NCI-H1930 (cell line): Measurements from ENCODE around the gene ANKRD2.
"Not testable (repeated sequence)": the region's sequence is repeated elsewhere in the genome, so short reads cannot be mapped to it uniquely, and the experiment has no call there.

ENCODE experiments used
- DNase-seq, 2 experiments: peaks; one replicate each; lab custom pipeline; 2025; lab: John Stamatoyannopoulos, UW

The ANKRD2 gene, protein sequence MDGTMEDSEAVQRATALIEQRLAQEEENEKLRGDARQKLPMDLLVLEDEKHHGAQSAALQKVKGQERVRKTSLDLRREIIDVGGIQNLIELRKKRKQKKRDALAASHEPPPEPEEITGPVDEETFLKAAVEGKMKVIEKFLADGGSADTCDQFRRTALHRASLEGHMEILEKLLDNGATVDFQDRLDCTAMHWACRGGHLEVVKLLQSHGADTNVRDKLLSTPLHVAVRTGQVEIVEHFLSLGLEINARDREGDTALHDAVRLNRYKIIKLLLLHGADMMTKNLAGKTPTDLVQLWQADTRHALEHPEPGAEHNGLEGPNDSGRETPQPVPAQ

DNA sequence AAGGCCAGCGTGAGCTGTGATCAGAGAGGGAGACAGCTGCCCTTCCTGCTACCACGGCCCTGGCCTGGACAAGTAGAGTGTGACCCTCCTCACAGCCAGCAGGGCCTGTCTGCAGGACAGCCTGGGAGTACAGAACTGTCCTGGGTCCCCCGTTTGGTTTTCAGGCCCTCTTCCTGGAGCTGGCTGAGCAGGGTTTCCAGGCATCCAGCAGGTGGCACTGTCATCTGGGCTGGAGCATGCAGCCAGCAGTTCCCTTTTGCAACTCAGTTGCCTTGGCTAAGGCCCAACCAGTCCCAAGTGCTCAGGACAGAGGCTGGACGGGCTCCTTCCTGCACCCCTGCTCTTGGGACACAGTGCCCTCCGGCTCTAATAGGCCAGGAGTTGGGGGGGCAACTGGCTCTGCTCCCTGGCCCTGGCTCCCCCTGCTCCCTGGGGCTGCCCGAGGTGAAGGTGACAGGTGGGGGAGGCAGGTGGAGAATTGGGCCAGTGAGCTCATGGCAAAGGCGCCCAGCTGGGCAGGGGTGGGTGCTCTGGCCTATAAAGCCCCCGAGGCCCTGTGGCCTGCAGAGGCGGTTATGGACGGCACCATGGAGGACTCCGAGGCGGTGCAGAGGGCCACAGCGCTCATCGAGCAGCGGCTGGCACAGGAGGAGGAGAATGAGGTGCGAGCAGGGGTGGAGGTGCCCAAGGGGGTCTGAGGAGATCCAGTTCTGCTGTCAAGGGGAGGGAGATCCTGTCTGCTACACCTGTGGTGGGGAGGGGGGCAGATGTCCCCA is at the start of gene ANKRD2:
TSS of gene ANKRD2 (plus strand) at position 566 of the 776 bp plus-strand sequence. CDS start at position 576, 10 bp downstream.
- DNase-seq, result peak in 1 of 2 experiments; percentile 27

DNA sequence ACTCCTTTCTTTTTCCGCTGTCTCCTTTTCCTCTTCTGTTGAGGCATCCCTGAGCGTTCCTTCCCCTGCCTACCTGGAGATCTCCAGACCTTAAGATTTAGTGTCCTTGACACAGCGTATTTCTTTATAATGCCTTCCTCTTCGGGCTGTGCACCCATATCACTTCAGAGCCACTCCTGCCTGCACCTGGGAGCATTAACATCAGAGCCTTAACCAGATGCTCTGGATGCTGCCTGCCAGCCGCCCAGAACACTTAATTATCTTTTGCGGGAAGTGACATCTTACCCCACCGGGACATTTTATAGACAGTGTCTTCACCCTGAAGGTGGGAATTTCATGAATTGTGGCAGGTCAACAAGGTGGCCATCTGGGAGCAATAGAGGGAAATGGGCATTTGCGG is 49.6 kb upstream of the ANKRD2 start:
- no peak for DNase-seq

DNA sequence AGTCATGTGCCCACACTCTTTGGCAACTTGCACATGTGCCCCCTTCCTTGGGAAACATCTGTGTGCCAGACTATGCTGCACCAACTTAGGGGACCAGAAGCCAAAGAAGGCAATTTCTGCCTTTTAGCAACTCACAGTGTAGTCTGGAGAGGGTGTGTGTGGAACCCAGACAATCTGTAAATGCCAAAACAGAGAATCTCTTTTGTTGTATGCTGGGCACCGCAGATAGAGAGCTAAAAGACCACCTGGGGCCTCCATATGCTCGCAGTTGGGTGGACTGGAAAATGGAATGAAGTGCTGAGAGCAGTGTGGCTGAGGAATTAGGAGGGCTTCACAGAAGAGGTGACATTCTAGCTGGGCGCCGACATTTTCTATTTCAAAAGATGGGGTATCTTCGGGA is 47.5 kb upstream of the ANKRD2 start:
- no peak for DNase-seq

DNA sequence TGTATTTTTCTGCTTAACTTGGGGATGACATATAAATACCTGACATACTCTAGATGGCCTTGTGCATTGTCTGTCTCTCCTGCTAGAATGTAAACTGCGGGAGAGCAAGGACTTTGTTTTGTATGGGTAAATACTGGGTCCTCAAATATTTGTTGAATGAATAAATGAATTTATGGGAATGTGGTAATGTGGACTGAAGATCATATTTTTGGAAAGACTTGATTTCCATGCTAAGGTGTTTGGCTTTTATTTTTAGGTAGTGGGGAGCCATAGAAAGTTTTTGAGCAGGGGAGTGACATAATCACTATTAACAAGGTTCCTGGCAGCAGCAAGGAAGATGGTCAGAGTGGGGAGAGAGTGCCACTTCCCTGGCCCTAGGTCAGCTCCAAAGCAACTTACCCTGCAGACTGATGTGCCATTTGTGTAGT is 46.9 kb upstream of the ANKRD2 start:
- DNase-seq, result no peak

DNA sequence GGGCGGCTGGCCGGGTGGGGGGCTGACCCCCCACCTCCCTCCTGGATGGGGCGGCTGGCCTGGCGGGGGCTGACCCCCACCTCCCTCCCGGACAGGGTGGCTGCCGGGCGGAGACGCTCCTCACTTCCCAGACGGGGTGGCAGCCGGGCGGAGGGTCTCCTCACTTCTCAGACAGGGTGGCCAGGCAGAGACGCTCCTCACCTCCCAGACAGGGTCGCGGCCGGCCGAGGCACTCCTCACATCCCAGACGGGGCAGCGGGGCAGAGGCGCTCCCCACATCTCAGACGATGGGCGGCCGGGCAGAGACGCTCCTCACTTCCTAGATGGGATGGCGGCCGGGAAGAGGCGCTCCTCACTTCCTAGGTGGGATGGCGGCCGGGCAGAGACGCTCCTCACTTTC is 43.7 kb upstream of the ANKRD2 start:
- not testable (repeated sequence) for DNase-seq

DNA sequence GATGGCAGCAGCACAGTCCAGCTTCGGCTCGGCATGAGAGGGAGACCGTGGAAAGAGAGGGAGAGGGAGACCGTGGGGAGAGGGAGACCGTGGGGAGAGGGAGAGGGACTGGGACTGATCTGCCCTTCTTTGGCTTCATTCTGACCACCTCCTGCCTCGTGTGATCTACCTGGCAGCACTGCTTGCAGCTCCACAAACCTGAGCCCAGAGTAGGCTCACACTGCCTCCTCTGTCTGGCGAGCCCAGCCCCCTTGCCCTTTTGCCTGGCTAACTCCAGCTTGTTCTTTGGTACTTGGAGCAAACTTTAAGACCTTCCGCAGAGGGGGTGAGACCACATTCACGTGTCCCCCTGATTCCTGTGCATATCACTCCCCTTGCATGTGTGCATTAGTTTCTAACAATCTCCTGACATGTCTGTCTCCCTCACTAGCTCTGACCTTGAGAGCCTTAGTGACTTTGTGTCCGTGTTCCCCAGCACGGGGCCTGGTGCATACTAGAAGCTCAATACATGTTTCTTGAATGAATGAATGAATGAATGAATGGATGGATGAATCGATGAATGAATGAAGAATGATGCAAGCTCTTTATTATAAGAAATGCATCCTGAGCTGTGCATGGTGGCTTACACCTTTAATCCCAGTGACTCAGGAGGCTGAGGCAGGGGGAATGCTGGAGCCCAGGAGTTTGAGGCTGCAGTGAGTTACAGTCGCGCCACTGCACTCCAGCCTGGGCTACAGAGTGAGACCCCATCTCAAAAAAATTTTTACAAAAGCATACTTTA is 42.7 kb upstream of the ANKRD2 start:
- DNase-seq, result no peak

DNA sequence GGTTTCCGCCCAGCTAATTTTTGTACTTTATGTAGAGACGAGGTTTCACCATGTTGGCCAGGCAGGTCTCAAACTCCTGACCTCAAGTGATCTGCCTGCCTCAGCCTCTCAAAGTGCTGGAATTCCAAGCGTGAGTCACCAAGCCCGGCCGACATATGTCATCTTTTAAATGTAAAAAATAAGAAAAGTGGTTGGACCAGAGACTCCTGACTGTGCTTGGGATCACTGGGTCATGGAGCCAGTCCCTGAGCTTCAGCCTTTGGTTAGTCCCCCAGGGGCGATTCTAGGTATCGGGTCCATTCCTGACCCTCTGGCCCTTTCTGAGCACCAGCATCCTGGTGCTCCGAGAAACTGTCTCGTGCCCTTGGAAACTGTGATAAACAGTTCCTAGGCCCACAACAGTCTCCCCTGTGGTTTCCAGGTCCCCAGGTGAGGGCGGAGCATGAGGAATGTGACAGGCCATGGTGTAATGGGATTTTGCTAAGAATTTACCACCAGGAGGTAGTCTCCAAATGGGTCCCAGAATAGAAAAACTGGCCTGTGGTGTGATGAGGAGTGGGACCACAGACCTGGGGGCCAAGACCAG is 41.1 kb upstream of the ANKRD2 start:
- no peak for DNase-seq

DNA sequence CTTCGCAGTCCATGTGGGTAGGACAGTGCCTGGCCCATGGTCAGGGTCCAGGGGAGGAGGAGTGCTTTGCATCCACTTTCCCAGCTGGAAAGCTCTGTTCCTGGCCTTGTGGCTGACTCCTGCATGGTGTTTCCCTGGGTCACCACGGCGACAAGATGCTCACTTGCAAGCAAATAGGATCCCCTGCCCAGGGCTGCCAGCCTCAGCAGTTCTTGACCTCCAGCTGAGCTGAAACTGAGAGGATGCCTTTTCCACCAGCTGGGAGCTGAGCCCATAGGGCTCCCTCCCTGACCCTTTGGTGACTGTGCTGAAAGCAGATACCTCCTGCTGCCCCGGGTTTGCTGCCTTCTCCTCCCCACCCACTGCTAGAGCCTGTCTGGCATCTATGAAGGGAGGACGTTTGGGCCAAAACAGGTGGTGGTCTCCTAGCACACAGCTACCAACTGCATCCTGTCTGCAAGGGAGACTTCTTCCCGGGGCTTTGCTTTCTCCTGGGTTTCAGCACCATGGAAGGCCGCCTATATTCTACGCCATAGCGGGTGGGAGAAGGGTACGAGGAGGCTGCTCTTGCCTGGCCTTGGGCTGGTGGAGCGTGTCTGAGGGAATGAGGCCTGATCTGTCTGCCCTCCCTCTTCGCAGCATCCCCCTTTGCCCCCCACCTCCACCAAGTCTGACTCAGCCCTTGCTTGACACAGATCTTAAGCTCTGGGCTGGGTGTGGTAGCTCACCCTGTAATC is 39.5 kb upstream of the ANKRD2 start:
- no peak for DNase-seq

DNA sequence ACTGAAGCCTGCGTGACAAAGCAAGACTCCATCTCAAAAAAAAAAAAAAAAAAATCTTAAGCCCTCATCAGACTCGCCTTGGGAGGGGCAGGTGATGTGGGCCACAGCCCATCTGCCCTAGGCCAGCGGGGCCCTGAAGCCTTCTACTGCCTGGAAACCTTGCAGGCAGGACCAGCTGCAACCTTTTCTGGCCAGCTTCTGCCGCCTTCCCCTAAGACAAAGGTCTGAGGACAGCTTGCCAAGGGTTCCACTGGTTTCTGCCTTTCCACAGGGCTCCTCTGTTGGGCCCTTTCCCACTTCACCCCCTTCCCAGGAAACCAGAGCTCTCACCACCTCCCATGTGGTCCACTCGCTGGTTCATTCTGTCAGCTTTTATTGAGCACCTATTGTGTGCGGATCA is 38.7 kb upstream of the ANKRD2 start:
- no peak for DNase-seq

DNA sequence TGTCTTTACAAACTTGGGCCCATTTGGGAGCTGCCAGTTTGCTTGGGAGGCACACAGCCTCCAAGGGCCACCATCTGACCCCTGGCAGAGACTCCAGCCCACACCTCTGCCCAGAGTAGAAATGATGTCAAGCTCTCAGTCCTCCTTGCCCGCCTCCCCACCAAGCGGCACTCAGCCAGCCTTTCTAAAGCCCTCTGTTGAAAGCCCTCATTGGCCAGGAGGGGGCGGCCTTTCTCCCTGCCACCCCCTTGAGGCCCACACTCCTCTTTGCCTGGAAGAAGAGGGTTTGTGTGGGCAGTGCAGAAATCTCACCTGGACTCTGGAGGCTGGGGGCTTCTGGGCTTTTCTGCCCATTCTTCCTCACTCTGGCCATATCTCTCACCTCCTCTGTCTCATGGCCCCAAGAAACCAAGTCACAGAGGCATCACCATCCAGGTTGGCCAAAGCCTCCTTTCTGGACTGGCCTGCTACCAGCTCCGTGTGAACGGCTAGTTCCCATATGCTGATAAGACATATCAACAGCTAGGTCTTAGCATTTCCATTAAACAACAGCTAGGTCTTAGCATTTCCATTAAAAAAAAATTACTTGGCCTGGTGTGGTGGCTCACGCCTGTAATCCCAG is 37.7 kb upstream of the ANKRD2 start:
- DNase-seq, result no peak

DNA sequence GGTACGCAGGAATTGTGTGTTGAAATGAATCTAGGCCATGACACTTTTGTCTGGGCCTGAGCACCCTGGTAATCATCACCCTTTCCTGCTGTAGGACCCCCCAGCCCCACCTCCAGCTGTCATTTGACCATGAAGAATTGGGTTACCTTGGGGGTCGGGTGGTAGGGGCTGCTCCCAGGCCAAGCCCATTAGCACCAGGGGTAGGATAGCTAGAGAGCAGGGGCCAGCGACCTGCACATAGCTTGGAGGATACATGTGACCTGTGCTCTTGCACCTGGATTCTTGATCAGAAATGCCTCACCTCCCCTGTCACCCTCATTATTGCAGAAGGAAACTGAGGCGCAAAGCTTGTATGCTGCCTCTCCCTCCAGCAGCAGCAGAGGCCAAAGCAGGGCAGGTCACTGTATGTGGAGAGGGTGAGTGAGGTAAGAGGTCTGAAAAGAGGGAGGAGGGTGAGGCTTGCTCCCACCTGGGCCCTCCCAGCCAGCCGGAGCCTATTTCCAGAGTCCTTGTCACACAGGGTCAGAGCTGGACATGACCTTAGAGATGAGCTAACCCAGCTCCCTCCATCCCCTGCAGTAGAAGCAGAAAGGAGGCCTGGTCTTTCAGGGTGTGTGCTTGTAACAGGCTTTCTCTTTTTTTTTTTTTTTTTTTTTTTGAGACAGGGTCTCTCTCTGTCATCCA is 35.3 kb upstream of the ANKRD2 start:
- DNase-seq, result no peak

DNA sequence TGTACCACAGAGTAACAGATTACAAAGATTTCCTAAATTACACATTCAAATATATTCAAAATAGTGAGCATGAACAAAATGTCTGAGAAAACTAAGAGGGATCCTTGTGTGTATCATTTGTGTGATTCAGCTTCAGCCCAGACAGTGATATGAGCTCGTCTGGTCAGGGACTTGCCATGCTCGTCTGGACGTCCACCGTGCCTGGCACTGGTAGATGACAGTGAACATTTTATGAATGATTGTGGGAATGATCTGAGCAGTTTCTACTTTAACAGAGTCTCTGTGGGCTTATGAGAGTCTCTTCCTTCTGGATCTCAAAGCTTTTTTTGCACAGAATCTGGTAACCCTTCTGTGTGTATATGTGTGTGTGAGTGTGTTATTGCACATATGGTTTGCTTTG is 34.2 kb upstream of the ANKRD2 start:
- DNase-seq, result no peak

DNA sequence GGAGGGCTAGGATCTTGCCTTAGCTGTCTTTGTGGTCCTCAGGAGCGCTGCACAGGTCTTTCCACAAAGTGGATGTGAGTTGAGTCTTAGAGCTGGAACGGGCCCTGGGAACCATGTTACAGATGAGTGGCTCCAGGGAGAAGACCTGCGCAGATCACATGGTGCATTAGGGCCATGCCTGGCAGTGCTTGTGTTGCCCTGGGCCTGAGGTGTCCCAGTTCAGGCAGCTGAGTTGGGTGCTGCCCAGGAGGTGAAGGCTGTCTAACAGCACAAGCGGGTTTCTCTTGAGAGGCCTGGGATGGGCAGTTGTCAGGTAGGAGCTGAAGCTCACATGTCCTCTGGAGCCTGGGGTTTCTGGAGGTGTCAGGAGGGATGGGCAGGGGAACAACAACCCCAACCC is 33.7 kb upstream of the ANKRD2 start:
- no peak for DNase-seq

DNA sequence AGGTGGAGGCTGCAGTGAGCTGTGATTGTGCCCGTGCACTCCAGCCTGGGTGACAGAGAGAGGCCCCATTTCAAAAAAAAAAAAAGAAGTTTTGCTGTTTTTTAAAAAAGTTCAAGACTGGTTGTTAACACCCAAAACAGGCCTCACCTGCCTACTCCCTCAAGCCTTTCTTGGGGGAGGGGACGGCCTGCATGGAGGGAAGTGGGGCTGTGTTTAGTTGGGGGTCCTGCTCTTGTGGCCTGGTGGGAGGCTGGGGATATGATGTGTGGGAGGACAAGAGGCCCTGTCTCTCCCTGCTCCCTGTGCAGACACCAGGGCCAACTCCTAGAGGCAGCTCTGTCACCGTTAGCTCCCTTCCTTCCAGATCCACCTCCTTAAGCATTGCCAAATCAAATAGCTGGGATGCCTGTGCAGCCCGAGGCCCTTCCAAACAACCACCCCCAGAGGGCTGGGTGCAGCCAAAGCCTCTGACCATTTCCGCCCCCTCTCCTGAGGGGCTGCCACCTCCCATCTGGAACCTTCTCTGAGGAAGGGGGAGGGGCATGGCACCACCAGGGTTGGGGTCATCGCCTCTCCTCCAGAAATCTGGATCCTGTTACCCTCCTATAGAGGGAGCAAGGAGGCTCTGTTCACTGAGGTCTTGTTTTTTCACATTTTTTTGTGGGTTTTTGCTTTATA is 32.9 kb upstream of the ANKRD2 start:
- DNase-seq, result no peak

DNA sequence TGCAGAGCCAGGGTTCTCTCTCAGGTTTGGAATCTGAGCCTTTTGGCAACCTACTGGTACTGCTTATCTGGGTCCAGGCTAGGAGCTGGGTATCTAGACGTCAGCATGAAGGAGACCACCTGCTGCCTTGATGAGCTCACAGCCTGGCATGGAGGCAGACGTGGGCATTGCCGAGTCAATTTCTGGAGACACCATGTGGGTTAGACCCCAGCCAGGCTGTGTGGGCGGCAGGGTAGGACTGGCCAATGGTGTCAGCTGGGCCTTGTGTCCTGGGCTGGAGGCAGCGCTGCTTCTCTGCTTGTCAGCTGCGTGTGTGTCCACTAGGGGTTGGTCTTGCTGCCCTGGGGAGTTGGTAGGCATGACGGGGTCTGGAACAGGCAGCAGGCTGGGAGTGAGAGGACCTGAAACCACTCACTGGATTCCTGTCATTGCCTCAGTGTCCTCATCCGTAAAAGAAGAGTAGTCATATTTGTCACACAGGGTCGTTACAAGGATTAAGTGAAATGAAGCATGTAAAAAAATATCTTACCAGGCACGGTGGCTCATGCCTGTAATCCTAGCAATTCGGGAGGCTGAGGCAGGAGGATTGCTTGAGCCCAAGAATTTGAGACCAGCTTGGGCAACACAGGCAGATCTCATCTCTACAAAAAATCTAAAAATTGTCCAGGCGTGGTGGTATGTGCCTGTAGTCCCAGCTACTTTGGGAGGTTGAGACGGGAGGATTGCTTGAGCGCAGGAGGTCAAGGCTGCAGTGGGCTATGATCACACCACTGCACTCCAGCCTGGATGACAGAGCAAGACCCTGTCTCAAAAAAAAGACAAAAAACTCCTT is 31.7 kb upstream of the ANKRD2 start:
- no peak for DNase-seq

DNA sequence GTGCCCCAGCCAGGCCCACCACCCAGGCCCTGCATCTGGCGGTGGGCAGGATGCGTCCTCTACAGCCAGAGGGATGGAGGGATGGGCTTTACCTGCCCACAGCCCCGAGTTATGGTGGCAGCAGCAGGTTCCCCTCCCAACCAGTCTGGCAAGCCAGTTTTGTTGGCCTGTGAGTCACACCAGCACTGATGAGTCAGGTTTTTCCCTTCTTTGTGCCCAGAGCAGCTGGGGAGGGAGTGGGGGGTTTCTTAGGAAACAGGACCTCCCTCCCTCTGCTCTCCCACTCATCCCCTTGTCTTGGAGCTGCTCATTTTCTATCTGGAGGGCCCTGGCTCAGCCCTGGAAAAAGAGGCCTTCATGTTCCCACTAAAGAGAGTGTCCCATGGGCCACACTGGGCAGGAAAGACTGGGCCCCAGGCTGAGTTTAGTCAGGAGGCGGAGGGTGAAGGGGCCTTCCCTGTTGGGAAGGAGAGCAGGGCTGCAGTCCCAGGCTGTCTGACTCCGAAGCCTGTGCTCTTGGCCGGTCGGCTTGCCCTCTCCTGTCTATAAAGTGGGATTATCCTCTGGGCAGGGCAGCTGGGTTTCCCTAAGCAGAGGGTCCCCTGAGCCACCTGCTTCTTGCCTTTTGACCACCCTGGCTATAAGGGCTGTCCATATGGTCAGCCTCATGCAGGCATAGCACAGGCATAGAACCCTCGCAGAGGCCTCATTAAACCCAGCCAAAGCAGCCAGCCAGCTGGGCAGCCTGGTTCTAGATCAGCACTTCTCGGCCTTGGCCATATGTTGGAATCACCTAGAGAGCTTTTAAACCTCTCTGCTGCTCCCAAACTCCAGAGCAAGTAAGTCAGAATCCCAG is 30.2 kb upstream of the ANKRD2 start:
- no peak for DNase-seq

DNA sequence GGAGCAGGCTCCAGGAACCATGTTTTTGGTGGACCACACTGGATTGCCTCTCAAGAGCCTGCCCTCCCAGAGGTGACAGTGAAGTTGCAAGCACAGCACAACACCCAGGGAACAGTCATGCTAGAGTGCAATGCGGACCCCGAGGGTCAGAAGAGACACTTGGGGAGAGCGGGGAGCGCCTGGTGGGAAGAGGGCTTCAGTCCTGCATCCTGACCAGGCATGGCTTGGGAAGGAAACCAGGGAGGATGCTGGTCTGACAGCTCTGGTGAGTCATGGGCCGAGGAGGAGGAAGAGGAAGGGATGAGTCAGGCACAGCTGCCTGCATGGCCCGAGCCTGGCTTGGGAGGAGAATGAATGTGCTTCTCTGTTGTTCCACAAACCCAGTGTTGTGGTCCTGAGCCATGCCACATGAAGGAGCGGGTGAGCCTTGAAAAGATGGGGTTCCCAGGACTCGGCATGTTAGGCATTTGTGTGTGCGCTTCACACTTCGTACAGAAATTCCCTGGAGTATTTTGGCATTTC is 29.5 kb upstream of the ANKRD2 start:
- DNase-seq, result no peak
